Embryonic facial prominence (tissue), 1 donor: ENCODE measurements around the gene MELK.

Experiments used
- DNase-seq: peaks from one replicate; pipeline ENCODE4 v3.0.0-alpha.2; 2016; ENCODE audit errors: extremely low spot score

MELK gene

DNA sequence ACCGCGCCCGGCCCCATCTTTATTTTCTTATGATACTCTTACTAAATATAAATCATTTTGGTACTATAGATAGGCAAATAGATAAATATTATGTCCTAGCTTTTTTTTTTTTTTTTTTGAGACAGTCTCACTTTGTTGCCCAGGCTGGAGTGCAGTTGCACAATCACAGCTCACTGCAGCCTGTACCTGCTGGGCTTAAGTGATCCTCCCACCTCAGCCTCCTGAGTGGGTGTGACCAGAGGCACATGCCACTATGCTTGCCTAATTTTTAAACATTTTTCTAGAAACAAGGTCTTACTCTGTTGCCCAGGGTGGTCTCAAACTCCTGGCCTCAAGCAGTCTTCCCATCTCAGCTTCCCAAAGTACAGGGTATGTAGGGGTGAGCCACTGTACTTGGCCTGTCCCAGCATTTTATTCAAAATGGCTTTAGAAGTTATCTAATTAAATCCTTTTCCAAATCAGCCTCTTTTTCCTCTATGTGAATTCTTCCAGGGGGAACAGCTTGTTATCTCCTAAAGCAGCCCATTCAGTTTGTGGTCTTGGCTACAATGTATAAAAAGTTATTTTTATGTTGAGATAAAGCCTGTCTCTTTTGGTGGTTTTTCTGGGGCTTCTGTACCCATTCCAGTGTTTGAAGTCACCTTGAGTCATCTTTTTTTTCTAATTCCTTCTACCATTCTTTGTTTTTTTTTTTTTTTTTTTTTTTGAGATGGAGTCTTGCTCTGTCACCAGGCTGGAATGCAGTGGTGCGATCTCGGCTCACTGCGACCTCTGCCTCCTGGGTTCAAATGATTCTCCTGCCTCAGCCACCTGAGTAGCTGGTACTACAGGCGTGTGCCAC is 12.1 kb downstream of the MELK start:
- DNase-seq, result no peak

DNA sequence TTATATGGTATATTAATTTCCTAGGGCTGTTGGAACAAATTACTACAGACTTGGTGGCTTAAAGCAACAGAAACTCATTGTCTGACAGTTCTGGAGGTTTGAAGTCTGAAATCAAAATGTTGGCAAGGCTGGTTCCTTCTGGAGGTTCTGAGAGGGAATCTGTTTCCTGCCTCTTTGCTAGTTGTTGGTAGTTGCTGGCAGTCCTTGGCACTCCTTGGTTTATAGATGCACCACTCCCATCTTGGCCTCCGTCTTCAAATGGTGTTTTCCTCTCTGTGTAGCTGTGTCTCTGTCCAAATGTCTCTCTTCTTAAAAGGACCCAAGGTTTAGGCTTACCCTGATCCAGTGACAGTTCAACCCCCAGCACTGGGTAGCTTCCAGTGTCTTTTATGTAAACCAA is 17.5 kb downstream of the MELK start:
- no peak for DNase-seq

DNA sequence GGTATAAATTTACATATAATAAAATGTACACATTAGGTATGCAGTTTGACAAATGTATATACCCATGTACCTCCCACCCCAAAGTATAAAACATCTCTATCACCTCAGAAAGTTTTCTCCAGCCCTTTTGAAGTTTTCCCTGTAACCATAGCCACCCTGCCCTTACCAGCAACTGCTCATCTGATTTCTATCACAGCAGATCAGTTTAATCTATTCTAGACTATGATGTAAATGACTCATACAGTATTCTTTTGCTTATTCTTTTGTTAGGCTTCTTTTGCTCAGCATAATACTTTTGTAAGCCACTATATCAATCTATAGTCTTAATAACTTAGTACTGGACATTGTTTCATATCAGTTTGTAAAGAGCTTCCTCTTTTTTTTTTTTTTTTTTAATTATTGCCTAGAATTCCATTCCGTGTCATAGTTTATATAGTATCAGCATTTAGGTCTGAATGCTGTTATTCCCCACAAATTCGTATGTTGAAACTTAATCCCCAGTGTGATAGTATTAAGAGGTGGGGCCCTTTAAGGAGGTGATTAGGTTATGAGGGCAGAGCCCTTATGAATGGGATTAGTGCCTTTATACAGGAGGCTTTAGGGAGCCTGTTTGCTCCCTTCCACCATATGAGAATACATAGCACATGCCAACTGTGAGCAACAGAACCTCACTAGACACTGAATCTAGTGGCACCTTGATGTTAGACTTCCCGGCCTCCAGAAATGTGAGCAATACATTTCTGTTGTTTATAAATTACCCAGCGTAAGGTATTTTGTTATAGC is 20.3 kb downstream of the MELK start:
- no peak for DNase-seq

DNA sequence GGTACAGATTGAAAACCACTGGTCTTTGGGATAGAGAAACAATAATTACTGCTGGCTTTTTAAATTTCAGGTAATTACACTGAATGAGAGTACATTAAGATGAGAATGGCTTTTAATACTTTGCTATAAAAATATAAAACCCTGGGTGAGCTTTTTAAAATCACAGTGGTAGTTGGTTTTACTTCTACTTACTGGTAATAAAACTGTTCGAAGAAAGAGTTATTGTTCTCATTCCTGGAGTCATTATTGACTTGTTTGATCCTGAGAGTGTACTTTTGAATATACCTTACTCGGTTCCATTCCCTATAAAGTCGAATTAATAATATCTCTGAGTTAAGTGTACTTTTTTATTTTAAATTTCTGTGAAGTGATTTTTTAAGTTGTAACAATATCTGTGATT is 21.5 kb downstream of the MELK start:
- no peak for DNase-seq

DNA sequence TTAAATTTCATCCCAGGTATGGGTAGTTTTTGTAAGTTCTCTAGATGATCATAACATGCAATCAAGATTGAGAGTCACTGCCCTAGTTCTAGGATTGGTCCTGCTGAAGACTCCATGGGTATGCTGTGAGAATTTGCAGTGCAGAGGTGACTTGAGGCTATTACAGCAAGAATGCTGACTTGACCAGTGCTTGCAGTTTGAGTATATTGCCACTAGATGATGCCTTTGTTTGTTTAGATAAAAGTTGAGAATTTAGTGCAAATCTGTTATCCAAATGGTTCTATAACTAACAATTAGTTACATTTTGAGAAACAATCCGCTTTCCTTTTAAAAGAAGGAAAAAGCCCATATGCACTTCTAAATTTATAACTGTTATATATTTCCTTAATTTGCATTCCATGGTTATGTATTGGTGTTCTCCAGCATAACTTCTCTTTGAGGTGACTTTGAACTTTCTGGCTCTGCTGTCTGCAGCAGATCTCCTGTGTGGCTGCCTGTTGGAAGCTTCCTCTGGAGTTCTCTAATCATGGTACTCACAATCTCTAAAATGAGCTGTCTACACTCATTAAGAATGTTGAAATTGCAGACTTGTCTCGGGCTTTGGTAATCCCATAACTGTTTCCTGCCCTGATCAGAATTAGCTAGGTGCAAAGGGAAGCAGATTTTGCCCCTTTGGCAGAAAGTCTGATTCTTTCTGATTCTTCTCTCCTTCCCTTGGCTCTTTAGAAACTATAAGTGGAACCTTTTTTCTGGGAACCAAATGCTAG is 24.9 kb downstream of the MELK start:
- no peak for DNase-seq

DNA sequence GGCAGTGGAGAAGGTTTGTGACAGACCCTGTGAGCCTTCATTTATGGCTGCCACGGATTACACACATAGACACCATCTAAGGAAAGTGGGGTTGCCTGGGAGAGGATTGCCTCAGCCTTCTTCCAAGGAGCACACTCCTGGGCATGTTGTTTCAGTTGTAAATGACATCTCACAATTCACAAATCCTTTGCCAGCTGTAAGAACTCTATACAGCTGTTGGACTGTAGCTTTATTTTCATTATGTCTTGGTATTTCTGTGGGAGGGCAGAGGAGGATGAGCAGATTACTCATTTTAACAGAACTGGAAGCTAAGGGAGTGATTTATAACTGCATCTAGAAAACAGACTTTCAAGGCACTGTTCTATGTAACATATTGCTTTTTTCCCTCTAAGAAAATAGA is 25.6 kb downstream of the MELK start:
- DNase-seq, result no peak

DNA sequence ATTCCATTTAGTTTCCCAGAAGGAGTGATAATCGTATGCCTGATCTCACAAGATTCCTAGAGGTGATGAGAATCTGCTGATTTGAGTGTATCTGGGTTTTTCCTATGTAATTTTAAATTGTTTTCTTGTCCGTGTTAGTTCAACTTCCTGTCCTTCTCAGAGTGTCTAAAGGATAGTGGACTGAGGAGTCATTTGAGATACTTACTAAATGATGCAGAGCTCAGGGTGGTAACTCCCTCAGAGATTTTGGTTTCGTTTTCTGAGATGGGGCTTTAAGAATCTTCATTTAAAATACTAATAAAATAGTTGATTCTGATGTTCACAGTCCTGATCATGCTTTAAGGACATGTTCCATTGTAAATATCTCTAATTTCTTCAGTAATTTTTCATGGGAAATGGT is 30.3 kb downstream of the MELK start:
- no peak for DNase-seq

DNA sequence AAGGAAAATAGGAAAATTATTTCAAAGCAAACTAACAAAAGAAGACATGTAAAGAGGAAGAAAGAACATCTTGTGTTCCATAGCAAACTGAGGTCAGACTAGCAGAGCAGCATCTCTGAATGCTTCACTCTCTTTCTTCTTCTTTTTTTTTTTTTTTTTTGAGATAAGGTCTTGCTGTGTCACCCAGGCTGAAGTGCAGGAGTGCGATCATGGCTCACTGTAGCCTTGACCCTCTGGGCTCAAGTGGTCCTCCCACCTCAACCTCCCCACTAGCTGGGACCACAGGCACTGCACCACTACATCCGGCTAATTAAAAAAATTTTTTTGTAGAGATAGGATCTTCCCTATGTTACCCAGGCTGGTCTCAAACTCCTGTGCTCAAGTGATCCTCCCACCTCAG is 36.6 kb downstream of the MELK start:
- no peak for DNase-seq

DNA sequence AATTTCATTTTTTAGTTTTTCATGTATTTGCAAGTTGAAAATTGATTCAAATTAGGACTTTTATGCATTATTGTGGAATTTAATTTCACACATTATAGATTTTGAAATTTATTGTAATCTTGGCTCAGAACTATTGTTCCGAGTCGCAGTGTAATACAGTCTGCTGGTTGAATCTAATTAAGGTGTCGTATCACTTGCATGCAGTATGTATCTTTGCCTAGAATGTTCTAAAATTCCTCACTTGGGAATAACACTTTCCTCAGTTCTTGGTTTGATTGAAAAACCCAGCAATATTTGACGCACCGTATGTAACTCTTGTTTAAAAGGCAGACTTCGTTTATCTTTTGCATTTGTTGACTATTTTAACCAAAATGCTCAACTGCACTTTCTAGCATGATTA is 49.4 kb downstream of the MELK start:
- DNase-seq, result no peak

DNA sequence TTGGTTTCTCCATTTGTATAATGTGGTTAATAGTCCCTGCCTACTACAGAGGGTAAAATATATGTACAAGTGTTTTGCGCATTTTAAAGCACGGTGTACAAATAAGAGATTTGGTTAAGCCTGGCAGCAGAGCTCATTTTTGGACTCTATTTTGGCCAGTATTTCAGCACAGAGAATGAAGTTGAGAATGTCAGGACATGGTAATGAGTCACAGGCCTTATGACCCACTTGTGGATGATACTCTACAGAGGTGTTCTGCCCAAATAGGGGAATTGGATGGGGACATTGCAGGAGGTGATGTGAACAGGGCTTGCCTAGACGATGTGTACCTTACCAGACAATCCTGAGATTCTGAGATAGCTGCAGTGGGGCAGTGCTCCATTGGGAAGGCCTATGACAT is 50.6 kb downstream of the MELK start:
- no peak for DNase-seq

DNA sequence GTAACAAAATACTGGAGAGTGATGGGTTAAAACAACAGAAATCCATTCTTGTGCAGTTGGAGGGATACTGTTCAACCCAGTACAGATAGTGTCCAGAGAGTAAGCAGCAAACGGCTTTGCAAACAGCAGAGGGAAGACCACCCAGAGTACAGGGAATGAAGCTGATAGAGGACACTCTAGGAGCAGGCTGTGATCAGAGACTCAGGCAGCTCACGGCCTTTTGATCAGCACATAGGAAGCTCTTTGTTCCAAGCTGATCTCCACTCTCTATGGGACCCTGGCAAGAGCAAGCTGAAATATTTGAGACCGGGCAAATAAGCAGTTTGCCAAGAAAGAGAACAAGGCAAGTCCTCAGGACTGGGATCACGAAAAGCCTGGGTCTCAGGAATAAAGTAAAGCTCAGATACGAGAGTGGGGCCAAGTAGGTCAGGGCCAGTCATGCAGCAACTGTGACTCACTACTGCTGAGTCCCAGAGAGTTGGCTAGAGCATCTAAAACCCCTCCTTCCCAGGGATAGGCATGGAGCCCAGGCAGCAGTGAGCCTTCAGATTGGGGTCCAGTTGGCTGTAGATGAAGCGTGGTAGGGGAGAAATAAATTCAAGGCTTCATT is 52.4 kb downstream of the MELK start:
- no peak for DNase-seq

DNA sequence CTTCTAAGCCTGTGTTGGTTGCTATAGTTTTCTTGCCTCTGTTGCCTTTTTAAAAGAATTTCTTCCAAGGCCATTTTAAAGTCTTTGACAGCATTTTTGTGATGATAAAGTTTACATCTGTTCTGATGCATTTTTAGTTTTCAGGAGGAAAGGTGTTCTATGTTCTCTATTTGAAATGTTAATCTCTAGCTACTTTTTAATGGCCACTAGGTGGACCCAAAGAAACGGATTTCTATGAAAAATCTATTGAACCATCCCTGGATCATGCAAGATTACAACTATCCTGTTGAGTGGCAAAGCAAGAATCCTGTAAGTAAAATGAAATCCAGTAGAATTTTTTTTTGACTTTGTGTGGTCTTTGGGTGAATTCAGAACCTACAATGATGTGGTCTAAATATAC is 60.2 kb downstream of the MELK start:
- no peak for DNase-seq

DNA sequence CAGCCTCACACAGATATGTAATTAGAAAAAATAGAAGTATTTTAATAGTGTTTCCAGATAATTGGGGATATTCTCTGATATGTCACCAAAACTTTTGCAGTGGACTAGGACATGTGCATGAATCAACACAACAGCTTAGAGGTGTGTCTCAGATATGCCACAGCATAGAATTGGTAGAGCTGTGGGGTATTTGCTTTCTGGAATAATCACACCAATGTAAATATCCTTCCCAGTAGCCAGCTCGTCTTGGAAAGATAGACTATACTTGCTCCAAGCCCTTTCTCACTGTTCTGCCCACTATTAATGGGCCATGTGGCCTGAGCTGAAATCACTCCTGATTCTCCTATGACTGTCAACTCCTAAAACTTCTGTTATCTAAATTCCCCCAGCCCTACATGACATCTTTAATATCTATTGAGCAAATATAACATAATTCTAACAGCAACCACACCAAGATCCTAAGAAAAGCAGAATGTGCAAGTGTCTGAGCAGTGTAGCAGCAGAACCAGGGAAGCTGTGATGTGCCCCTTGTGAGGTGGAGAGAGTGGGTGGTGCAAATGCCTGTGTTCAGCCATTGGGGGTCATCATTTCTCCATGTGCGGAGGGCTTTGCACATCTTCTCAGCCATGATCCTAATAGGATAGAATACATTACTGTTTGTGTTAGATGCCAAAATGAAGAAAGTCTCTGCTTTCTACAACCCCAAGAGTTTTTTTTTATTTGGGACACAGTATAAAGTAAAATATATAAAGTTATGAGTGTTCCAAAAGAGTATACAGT is 65.0 kb downstream of the MELK start:
- DNase-seq, result no peak

DNA sequence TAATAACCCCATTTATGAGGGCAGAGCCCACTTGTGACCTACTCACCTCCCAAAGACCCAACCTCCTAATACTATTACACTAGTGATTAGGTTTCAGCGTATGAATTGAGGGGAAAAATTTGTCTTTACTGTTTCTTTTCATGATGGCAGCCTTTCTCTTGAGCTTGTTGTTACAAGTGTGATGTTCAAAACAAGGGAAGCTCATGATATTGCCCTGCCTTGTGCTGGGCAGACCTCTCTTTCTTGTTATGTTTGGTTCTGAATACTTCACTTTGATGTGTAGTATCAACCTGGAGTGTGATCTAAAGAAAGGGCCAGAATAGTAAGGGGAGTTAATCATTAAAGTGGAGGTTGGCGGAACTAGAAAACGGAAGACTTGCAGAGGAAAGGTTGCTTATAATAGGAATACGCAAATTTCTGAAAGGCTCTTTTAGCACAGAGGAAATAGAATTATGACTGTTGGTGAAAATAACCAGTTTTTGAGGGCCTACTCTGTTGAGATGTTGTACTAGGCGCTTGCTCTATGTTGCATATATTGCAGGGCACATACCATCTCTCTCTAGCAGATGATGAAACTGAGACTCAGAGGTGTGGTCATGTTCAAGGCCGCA is 68.2 kb downstream of the MELK start:
- DNase-seq, result no peak

DNA sequence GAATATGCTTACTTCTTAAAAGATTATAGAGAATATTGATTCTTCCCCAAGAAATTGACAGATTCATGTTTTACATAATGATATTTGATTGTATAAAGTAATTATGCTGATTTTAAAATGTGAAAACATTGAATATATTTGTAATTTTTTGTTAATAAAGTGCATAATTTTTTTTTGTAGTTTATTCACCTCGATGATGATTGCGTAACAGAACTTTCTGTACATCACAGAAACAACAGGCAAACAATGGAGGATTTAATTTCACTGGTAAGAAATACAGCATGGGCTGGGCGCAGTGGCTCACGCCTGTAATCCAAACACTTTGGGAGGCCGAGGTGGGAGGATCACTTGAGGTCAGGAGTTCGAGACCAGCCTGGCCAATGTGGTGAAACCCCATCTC is 70.1 kb downstream of the MELK start:
- DNase-seq, result no peak

DNA sequence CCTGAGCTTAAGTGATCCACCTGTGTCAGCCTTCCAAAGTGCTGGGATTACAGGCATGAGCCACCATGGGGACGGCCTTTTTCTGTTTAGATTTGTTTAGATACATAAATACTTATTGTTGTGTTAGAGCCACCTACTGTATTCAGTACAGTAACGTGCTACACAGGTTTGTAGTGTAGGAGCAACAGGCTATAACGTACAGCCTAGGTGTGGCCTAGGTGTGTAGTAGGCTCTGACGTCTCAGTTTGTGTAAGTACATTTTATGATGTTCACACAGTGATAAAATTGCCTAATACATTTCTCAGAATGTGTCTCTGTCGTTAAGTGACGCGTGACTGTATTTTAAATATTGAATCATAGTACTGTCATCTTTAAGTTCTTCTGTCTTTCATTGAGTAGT is 84.1 kb downstream of the MELK start:
- DNase-seq, result no peak

DNA sequence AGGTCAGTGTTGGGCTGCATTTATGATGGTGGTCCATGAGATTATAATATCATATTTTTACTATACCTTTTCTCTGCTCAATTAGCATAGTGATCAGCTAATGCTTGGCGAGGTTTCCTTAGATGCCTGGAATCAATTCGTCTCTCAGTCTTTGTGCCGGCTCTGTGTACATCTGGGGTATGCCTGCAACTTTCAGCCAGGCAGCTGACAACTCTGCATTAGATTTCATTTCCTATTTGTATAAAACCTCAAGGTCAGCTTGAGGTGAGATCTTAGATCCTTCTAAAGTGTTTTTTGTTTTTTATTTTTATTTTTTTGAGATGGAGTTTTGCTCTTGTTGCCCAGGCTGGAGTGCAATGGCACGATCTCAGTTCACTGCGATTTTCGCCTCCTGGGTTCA is 86.8 kb downstream of the MELK start:
- DNase-seq, result no peak

DNA sequence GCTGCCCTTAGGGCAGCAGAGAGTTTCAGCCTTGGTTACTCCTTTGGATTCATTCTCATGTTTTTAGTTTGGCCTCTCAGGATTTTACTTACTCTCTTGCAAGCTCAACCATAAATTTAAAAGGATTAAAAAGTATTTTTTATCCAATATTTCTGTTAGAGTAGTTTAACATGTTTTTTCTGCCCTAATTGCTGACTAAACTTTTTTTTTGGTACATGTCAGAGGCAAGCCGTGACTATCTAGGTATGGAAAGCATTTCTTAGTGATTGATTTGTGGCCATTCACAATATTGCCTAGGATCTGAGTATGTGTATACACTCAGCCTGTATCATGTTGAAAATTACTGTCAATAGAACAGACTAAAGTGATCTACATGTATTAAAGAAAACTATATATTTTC is 92.1 kb downstream of the MELK start:
- no peak for DNase-seq

DNA sequence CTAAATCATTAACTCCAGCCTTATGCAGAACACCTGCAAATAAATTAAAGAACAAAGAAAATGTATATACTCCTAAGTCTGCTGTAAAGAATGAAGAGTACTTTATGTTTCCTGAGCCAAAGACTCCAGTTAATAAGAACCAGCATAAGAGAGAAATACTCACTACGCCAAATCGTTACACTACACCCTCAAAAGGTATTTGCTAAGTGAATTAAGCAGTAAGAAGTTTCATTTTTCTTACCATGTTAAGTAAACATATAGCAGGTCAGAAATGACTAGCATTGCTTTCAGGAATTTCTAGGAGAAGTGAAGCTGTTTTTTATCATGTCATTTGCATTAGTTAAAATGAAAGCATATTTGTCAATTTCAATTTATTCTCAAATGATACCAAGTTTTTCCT is 92.7 kb downstream of the MELK start:
- no peak for DNase-seq

DNA sequence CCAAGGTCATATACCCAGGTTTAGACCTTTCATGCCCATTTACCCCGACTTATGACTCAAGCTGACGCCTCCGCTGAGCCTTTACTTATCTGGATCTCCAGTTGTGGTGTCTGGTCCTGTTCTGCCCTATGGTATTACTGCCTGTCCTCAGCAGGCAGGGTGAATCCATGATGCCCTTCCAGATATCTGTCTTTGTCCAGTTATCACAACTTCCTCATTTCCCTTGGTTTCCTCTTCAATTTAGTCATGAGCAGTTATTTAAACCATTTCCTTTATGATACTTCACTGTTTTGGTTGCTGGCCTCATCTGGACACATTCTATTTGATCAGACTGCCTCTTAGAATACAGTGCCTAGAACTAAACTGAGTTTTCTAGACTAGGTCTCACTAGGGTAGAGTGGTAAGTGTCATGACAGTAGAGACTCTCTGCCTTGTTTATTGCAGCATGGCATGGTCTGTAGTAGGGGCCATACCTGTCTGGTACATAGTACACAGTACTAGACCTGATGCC is 93.3 kb downstream of the MELK start:
- DNase-seq, result no peak

DNA sequence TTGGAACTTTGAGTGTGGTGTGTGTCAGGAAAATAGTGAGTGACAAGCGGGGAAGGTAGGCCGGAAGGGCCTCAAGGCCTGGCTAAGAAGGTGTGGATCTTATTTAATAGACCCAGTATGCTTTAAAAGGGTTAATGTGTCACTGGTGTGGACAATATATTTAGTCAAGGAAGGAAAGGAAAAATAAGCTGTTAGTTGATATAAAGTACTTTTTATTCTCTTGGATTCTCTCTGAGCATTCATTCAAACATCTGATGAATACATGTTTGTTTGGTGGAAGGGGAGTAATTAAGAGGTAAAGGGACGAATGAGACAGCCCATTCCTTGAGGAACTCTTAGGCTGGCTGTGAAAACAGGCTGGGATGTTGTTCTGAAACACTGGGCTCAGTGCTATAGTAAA is 98.9 kb downstream of the MELK start:
- no peak for DNase-seq
